OCI-LY3 (cell line): Measurements from ENCODE around the gene KLC1.

Experiments
- H2AFZ ChIP-seq: fragments of 200-600, 300-600 bp; shearing (Covaris generic); 2 replicates; pipeline ENCODE4 v1.6.0; 2014; ENCODE audit warnings: antibody characterized with exemption, low read depth, low read length
- H3K27ac ChIP-seq: fragments of 200-600, 300-600 bp; sonication (generic); 2 replicates; pipeline ENCODE4 v1.5.1; 2014; ENCODE audit warnings: mild to moderate bottlenecking, low read length, moderate library complexity, mixed read lengths
- H3K27me3 ChIP-seq: fragments of 200-600, 300-600 bp; sonication (generic); 2 replicates; pipeline ENCODE4 v1.6.1; 2014; ENCODE audit warnings: low read depth, low read length, mixed read lengths
- H3K36me3 ChIP-seq: fragments of 200-600, 300-600 bp; sonication (generic); replicated peaks from 2 replicates; pipeline ENCODE3; 2014; ENCODE audit warnings: low read depth, low read length, mixed read lengths
- H3K4me1 ChIP-seq: fragments of 300-600, 200-600 bp; sonication (generic); 2 replicates; pipeline ENCODE4 v1.6.1; 2014; ENCODE audit warnings: low read length, mixed read lengths
- H3K4me2 ChIP-seq: fragments of 200-600, 300-600 bp; sonication (generic); 2 replicates; pipeline ENCODE4 v1.6.1; 2014; ENCODE audit warnings: low read length, mixed read lengths
- H3K4me3 ChIP-seq: fragments of 300-600, 200-600 bp; sonication (generic); 2 replicates; pipeline ENCODE4 v1.5.1; 2014; ENCODE audit warnings: antibody characterized with exemption, mild to moderate bottlenecking, low read length, moderate library complexity
- H3K79me2 ChIP-seq: fragments of 300-600, 200-600 bp; shearing (Covaris generic); 2 replicates; pipeline ENCODE4 v1.6.1; 2014; ENCODE audit warnings: mild to moderate bottlenecking, low read length, mixed read lengths
- H3K9ac ChIP-seq: fragments of 300-600, 200-600 bp; shearing (Covaris generic); 2 replicates; pipeline ENCODE4 v1.6.0; 2014; ENCODE audit warnings: mild to moderate bottlenecking, low read length, moderate library complexity
- H3K9me3 ChIP-seq: fragments of 200-600, 300-600 bp; shearing (Covaris generic); 2 replicates; pipeline ENCODE4 v1.6.1; 2014; ENCODE audit warnings: low read length, mixed read lengths; ENCODE audit not compliant: insufficient read depth
- H4K20me1 ChIP-seq: fragments of 200-600, 300-600 bp; sonication (generic); 2 replicates; pipeline ENCODE4 v1.6.1; 2016; ENCODE audit warnings: low read length, mixed read lengths; ENCODE audit not compliant: insufficient read depth
- EZH2phosphoT487 ChIP-seq: fragments of 200-600 bp; shearing (Covaris generic); IDR thresholded peaks from 2 replicates; pipeline ENCODE4 v1.6.1; 2018; ENCODE audit warnings: antibody characterized with exemption, mixed run types, low read depth
- TF ChIP-seq, protein P1 (sequence below): fragments of 200-600, 300-600 bp; sonication (generic); IDR thresholded peaks from 2 replicates; pipeline ENCODE4 v1.5.1; 2014; ENCODE audit warnings: antibody characterized with exemption, low read length, low read depth

KLC1 gene

DNA sequence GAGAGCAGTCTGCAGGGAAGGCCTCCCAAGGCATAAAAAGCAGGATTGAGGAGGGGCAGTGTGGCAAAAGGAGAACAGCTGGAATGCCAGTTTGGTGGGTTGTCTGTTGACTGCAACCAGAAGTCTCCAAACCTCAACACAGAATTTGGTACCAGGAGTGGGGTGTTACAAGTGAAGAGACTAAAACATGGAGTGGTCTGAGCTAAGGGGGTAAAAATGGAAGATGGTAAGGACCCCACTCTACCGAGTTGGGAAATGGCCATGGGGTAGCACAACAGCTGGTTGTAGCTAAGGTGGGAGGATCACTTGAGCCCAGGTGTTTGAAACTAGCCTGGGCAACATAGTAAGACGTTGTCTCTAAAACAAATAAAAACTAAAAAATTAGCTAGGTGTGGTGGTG is 17.8 kb upstream of the KLC1 start:
- Histone ChIP-seq H3K4me1 (peaks cover 14% of the 10 kb centered on the region), H3K4me2 (no peak overlapping the region), H3K9ac (no peak overlapping the region), H3K4me3 (no peak overlapping the region), H3K27ac (no peak overlapping the region), H4K20me1 (no peaks in the 10 kb centered on the region), H2AFZ (no peak overlapping the region), H3K9me3 (peaks cover 4% of the 10 kb centered on the region; the same call in 1 of the 2 replicates), H3K27me3 (peaks cover 13% of the 10 kb centered on the region), H3K36me3 (no peaks in the 10 kb centered on the region), H3K79me2 (no peaks in the 10 kb centered on the region)
- TF ChIP-seq, protein P1, sequence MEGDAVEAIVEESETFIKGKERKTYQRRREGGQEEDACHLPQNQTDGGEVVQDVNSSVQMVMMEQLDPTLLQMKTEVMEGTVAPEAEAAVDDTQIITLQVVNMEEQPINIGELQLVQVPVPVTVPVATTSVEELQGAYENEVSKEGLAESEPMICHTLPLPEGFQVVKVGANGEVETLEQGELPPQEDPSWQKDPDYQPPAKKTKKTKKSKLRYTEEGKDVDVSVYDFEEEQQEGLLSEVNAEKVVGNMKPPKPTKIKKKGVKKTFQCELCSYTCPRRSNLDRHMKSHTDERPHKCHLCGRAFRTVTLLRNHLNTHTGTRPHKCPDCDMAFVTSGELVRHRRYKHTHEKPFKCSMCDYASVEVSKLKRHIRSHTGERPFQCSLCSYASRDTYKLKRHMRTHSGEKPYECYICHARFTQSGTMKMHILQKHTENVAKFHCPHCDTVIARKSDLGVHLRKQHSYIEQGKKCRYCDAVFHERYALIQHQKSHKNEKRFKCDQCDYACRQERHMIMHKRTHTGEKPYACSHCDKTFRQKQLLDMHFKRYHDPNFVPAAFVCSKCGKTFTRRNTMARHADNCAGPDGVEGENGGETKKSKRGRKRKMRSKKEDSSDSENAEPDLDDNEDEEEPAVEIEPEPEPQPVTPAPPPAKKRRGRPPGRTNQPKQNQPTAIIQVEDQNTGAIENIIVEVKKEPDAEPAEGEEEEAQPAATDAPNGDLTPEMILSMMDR = no peak
- TF ChIP-seq EZH2phosphoT487 = no peak

DNA sequence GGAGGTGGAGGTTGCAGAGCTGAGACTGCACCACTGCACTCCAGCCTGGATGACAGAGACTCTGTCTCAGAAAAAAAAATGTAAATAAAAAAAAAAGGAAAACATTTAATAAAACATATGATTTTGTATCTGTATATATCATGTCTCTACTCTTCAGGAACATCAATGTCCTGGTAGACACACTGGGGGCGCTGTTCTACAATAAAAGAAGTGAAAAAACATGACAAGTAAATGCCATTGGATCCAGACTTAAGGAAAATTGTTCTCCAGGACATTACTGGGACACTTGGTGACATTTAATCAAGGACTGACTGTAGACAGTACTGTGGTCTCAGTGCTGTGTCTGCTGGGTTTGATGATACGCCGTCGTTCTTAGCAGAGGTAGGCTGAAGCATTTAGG is 15.5 kb upstream of the KLC1 start:
- Histone ChIP-seq H4K20me1 (no peaks in the 10 kb centered on the region), H3K27me3 (peaks cover 2% of the 10 kb centered on the region), H3K36me3 (no peaks in the 10 kb centered on the region), H3K4me2 (no peak overlapping the region), H3K9me3 (peaks cover 4% of the 10 kb centered on the region; the same call in 1 of the 2 replicates), H3K27ac (no peak overlapping the region), H3K79me2 (no peaks in the 10 kb centered on the region), H3K4me3 (no peak overlapping the region), H2AFZ (no peak overlapping the region), H3K9ac (no peak overlapping the region), H3K4me1 (no peaks in the 10 kb centered on the region)
- TF ChIP-seq EZH2phosphoT487 = no peak
- TF ChIP-seq, protein P1 = no peak

DNA sequence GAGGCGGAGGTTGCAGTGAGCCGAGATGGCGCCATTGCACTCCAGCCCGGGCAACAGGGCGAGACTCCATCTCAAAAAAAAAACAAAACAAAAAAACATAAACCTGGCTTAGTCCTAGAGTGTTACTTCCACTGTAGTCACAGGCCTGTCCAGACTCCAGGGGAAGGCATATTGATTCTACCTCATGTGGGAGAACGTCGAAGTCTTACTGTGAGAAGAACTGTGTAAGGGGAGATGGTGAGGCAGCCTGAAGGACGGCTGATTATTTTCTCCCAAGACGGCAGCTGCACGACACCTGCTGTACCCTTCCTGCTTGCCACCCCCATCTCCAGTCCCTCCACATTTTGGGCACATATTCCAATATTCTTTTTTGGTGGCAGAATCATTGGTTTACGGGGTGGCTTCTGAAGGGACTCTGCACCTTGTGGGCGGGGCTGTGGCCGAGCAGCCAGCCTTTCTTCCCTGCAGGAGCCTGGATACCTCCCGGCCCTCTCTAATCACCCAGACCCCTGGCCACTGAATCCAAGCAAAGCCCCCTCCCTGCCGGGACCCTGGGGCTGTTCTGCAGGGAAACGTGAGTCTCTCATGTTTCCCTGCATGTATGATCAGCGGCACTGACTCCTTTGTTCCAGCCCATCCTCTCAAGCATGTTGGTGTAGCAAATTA is 12.2 kb upstream of the KLC1 start:
- no peak for TF ChIP-seq EZH2phosphoT487
- TF ChIP-seq, protein P1 = no peak
- Histone ChIP-seq H3K27me3 (no peaks in the 10 kb centered on the region), H3K79me2 (no peaks in the 10 kb centered on the region), H3K4me2 (no peak overlapping the region), H2AFZ (no peak overlapping the region), H4K20me1 (no peaks in the 10 kb centered on the region), H3K9me3 (no peaks in the 10 kb centered on the region), H3K36me3 (no peaks in the 10 kb centered on the region), H3K27ac (no peak overlapping the region), H3K4me3 (no peak overlapping the region), H3K4me1 (no peaks in the 10 kb centered on the region), H3K9ac (no peak overlapping the region)

DNA sequence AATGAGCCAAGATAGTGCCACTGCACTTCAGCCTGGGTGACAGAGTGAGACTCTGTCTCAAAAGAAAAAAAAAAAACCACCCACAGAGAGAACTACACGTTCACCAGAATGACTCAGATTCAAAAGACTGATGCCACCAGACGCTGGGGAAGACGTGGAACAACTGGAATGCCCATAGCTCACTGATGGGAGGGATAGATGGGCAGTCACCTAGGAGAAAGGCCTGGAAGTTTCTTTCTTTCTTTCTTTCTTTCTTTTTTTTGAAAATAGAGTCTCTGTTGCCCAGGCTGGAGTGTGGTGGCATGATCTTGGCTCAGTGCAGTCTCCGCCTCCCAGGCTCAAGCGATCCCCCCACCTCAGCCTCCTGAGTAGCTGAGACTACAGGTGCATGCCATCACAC is 10.0 kb upstream of the KLC1 start:
- no peak overlapping the region for H3K4me3 ChIP-seq

More for the DNA sequence above, 10.0 kb upstream of the KLC1 start:
- Histone ChIP-seq H3K36me3 (no peaks in the 10 kb centered on the region), H3K4me2 (no peak overlapping the region), H3K79me2 (no peaks in the 10 kb centered on the region), H3K9me3 (no peaks in the 10 kb centered on the region), H3K27me3 (no peaks in the 10 kb centered on the region), H4K20me1 (no peaks in the 10 kb centered on the region), H2AFZ (no peak overlapping the region), H3K27ac (no peak overlapping the region), H3K4me1 (peaks cover 8% of the 10 kb centered on the region), H3K9ac (no peak overlapping the region)
- TF ChIP-seq, protein P1 = no peak
- TF ChIP-seq EZH2phosphoT487 = no peak
